AG08396 (cell line): Measurements from ENCODE around the gene SEMA4A.

Experiments
- DNase-seq: peaks from one replicate; pipeline ENCODE4 v3.0.0; 2012; ENCODE audit warnings: low spot score, mixed read lengths

SEMA4A gene

GRCh38 chr1:156135930-156136871, 17.2 kb upstream of the SEMA4A start:
- DNase-seq = no peak

DNA sequence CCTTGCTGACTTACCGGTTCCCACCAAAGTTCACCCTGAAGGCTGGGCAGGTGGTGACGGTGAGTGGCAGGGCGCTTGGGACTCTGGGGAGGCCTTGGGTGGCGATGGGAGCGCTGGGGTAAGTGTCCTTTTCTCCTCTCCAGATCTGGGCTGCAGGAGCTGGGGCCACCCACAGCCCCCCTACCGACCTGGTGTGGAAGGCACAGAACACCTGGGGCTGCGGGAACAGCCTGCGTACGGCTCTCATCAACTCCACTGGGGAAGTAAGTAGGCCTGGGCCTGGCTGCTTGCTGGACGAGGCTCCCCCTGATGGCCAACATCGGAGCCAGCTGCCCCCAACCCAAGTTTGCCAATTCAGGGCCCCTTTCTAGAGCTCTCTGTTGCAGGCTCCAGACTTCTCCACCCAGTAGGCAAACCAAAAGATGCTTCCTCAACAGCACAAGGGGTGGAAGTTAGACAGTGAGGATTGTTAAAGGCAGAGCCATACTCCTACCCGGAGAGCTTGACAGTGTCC, 16.4 kb upstream of the SEMA4A start:
- DNase-seq = no peak

- no peak for DNase-seq
These were observed 14.9 kb upstream of the SEMA4A start for GRCh38 chr1:156138458-156138867.

- DNase-seq = peak; percentile 44
These were observed 12.3 kb upstream of the SEMA4A start for GRCh38 chr1:156140879-156141707.

DNA sequence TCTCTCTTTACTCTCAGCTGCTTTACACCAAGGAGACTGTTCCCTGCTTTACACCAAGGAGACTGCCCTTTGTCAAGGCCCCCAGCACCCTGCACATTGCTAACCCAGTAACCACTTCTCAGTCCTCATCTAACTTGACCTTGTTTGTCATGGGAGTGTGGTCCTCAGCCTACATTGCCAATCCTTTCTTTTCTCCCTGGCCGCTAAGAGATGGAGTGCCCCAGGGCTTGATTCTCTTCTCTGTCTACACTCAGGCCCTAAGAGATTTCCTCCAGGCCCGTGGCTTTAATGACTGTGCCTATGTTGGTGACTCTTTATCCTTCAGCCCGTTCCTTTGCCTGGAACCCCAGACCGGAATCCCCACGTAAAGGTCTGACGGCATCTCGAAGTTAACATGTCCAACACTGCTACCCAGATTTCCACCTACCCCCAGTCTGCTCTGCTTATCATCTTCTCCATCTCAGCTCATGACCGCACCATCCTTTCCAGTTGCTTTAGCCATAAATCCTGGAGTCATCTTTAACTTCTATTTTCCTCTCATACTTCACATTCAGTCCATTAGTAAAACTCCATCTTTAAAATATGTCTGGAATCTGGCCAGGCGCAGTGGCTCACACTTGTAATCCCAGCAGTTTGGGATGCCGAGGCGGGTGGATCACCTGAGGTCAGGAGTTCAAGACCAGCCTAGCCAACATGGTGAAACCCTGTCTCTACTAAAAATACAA, 9.5 kb upstream of the SEMA4A start:
- no peak for DNase-seq

- no peak for DNase-seq
These were observed 8.6 kb upstream of the SEMA4A start for GRCh38 chr1:156144742-156145141.

DNA sequence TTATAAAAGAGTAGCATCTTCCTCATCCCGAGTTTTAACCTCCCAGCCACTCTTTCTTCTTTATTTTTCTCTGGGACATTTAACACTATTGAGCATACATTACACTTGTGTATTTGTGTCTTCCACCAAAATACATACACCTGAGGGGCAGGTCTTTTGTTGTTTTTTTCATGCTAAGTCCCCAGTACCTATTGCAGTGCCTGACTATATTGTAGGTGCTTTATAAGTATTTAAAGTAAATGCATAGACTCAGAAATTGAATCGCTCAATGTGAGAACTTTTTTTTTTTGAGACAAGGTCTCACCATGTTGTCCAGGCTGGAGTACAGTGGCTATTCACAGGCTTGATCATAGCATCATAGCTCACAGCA, 7.8 kb upstream of the SEMA4A start:
- no peak for DNase-seq

GRCh38 chr1:156146020-156146768, 7.2 kb upstream of the SEMA4A start:
- peak; percentile 85 for DNase-seq

GRCh38 chr1:156146769-156147405, 6.5 kb upstream of the SEMA4A start:
- DNase-seq = no peak

- no peak for DNase-seq
These were observed 5.2 kb upstream of the SEMA4A start for GRCh38 chr1:156148216-156148615.

DNA sequence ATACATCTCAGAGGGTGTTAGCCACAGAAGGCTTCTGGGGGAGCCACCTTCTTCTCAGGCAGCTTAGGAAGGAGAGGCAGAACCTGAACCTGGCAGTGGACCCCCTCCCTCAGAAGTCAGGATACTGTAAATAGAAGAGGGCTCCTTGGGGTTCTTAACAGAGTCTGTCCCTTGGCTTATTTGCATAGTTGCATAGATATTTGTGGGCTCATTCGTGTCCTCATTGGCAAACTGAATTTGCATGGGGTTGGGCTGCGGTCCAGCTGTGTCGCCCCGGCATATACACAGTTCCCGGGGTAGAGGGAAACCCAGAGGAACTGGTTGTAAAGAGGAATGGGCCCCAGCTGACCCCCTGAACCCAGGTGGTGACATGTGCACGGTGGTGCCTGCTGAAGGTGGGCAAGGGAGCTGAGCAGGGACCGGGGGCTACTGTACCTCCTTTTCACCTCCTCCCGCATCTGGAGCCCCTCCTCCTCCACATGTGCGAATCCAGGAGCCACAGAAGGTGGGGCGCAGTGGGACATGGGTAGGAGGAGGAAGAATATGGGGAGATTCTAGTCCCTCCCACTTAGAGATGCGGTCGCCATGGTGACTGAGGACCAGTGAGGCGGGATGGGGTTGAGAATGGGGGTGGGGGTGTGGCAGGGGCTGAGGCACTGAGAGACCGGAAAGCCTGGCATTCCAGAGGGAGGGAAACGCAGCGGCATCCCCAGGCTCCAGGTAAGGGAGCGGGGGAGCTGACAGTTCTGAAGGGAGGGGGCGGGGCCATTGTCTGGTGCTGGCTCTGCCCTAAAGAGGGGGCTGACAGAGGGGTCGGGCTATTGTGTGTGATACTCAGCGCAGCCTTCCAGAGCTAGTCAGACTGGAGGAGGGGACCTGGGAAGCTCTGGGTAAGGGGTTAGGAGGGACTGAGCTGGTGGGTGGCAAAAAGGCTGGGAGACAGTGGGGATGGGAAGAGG, 3.7 kb upstream of the SEMA4A start:
- DNase-seq = no peak

DNA sequence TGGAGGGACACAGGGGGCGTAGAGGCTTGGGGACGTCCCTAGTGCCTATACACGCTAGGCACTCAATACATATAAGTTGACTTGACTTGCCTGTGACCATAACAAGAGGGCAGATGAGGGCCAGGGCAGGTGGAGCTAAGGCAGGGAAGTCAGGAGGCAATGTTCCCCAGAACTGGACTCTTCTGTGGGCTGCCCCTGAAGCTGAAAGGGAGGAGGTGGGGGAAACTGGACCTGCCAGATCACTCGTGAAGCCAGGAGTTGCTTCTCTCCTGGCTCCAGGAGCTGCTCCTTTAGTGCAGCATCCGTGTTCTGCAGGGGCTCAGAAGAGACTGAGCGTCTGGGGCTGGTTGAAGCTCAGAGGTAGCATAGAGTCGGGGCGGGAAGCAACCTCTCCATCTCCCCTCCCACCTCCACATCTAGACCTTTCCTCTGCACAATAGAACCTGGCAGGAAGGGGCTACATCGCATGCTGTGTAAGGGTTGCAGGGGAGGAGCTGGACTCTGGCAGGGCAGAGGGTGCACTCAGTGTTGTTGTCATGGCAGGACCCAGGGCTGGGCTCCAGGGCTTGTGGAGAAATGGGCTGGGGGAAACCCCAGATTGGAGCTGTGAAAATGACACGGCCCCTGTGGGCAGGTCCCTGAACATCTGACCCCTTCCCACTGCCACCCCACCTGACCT, 2.9 kb upstream of the SEMA4A start:
- DNase-seq = no peak

- DNase-seq = no peak
These were observed 2.2 kb upstream of the SEMA4A start for GRCh38 chr1:156151093-156151688.

DNA sequence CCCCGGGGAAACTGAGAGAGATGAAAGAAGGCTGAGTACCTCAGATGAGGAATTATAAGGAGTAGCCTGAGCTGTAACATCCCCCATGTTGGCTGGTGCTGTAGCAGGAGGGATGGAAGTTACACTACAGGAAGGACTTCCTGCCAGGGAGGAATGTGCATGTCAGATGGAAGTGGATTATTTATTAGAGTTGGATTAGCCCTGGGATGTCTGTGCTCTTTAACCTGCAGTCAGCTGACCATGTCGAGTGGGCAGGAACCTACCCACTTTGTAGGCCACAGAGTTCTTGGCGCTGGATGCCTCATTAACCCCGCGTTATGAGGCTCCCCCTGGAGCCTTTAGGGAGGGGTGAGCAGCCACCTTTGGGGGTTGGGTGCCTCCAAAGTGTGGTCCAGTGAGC, 757 bp upstream of the SEMA4A start:
- DNase-seq = no peak

GRCh38 chr1:156154317-156154749, 948 bp downstream of the SEMA4A start:
- DNase-seq = no peak

DNA sequence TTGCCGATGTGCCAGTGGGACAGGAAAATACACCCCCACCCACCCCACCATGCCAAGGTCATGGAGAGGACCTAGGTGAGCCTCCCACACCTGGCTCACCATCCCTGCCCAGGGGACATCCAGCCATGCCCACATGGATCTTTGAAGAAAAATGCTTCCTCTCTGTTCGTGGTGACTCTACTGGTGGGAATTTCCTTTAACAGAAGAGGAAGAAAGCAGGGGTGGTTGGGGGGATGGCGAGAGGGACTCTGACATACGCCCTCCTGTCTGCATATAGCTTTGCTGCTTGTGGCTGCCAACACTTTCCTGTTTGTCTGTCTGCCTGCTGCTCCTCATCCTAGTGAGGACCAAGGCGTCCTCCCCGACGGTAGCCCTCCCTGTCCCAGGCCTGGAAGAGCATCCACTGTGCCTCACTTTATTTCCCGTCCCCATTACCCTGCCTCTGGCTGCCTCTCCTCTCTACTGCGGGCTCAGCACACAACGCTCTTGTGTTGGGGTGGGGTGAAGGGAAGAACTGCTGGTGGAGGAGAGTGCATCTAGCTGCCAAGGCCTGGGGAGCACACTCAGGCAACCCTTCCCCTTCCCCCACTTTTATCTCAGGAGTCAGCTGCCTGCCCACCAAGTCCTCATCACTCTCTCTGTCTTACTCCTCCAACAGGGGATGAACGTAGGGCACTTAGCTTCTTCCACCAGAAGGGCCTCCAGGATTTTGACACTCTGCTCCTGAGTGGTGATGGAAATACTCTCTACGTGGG, 2.5 kb downstream of the SEMA4A start:
- no peak for DNase-seq

DNA sequence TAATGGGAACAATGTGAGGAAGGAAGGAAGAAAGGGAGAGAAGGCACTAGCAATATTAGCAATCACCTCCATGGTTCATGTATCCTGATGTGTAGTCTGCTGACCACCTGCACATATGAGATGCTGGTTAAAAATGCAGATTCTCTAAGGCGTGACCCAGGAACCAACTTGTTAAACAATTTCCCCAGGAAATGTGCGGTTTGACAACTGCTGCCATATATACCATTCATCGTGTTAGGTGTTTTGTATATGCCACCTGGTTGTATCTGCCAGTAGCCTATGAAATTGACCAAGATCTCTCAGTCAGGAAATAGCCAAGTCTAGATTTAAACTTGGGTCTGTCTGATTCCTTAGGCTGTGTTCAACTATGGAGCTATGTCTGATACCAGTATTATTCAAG, 4.1 kb downstream of the SEMA4A start:
- DNase-seq = no peak

- DNase-seq = no peak
These were observed 4.6 kb downstream of the SEMA4A start for GRCh38 chr1:156157966-156158365.
